ENCODE measurements around the gene SCARB1. TPM values are rescaled to one million over a fixed set of nuclear protein-coding genes. Genes with fewer than 3 reads are reported as not detected.

The SCARB1 gene
- total and polyA plus RNA-seq, 2 experiments from 2014 or later, result 31.0 to 62.5 TPM

- Mint-ChIP-seq H3K27me3 (ENCODE audit: insufficient read depth, low read depth, poor library complexity) (peaks cover 11% of the 10 kb centered on the region), H3K36me3 (ENCODE audit: low read depth) (peaks cover 13% of the 10 kb centered on the region), H3K4me3 (no peak overlapping the region), H3K27ac (no peak overlapping the region), H3K4me1 (peaks cover 22% of the 10 kb centered on the region), H3K9me3 (no peaks in the 10 kb centered on the region)
- TF ChIP-seq NANOG (IDR thresholded peaks at IDR 0.05; ENCODE audit: borderline replicate concordance) (no peak), CREB1 (CRISPR knock-in tag; IDR thresholded peaks at IDR 0.05; ENCODE audit: low read depth) (no peak), EZH2phosphoT487 (IDR thresholded peaks at IDR 0.05; ENCODE audit: unreplicated experiment) (no peak)
- TF ChIP-seq, protein P1, sequence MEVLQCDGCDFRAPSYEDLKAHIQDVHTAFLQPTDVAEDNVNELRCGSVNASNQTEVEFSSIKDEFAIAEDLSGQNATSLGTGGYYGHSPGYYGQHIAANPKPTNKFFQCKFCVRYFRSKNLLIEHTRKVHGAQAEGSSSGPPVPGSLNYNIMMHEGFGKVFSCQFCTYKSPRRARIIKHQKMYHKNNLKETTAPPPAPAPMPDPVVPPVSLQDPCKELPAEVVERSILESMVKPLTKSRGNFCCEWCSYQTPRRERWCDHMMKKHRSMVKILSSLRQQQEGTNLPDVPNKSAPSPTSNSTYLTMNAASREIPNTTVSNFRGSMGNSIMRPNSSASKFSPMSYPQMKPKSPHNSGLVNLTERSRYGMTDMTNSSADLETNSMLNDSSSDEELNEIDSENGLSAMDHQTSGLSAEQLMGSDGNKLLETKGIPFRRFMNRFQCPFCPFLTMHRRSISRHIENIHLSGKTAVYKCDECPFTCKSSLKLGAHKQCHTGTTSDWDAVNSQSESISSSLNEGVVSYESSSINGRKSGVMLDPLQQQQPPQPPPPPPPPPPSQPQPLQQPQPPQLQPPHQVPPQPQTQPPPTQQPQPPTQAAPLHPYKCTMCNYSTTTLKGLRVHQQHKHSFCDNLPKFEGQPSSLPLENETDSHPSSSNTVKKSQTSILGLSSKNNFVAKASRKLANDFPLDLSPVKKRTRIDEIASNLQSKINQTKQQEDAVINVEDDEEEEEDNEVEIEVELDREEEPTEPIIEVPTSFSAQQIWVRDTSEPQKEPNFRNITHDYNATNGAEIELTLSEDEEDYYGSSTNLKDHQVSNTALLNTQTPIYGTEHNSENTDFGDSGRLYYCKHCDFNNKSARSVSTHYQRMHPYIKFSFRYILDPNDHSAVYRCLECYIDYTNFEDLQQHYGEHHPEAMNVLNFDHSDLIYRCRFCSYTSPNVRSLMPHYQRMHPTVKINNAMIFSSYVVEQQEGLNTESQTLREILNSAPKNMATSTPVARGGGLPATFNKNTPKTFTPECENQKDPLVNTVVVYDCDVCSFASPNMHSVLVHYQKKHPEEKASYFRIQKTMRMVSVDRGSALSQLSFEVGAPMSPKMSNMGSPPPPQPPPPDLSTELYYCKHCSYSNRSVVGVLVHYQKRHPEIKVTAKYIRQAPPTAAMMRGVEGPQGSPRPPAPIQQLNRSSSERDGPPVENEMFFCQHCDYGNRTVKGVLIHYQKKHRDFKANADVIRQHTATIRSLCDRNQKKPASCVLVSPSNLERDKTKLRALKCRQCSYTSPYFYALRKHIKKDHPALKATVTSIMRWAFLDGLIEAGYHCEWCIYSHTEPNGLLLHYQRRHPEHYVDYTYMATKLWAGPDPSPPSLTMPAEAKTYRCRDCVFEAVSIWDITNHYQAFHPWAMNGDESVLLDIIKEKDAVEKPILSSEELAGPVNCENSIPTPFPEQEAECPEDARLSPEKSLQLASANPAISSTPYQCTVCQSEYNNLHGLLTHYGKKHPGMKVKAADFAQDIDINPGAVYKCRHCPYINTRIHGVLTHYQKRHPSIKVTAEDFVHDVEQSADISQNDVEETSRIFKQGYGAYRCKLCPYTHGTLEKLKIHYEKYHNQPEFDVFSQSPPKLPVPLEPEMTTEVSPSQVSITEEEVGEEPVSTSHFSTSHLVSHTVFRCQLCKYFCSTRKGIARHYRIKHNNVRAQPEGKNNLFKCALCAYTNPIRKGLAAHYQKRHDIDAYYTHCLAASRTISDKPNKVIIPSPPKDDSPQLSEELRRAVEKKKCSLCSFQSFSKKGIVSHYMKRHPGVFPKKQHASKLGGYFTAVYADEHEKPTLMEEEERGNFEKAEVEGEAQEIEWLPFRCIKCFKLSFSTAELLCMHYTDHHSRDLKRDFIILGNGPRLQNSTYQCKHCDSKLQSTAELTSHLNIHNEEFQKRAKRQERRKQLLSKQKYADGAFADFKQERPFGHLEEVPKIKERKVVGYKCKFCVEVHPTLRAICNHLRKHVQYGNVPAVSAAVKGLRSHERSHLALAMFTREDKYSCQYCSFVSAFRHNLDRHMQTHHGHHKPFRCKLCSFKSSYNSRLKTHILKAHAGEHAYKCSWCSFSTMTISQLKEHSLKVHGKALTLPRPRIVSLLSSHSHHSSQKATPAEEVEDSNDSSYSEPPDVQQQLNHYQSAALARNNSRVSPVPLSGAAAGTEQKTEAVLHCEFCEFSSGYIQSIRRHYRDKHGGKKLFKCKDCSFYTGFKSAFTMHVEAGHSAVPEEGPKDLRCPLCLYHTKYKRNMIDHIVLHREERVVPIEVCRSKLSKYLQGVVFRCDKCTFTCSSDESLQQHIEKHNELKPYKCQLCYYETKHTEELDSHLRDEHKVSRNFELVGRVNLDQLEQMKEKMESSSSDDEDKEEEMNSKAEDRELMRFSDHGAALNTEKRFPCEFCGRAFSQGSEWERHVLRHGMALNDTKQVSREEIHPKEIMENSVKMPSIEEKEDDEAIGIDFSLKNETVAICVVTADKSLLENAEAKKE (CRISPR knock-in tag; IDR thresholded peaks at IDR 0.05), result no peak
- no peaks in the 10 kb centered on the region for H3K27me3 ChIP-seq (ENCODE audit: insufficient read depth)
- no peak overlapping the region for H3K4me3 ChIP-seq
- no peaks in the 10 kb centered on the region; the same call in 1 of the 2 replicates for H4K20me1 ChIP-seq (replicated peaks; ENCODE audit: insufficient read depth)
- no peak overlapping the region for H3K4me2 ChIP-seq
- DNase-seq (ENCODE audit: low spot score) (peak; percentile 21), ATAC-seq (no peak)
- no peaks in the 10 kb centered on the region for H3F3A ChIP-seq (replicated peaks; ENCODE audit: low read depth)
- H3K9me2 ChIP-seq (ENCODE audit: insufficient read depth), result no peaks in the 10 kb centered on the region
- no peak overlapping the region for H2AFZ ChIP-seq
- H3K27ac ChIP-seq (ENCODE audit: low read depth), result no peak overlapping the region
- 0 out of 2 replicates have a peak, but pooled peaks cover 7% of the 10 kb centered on the region for H3K36me3 ChIP-seq (ENCODE audit: insufficient read depth)
- no peaks in the 10 kb centered on the region for H3K4me1 ChIP-seq (ENCODE audit: insufficient read depth)
- H3K79me2 ChIP-seq (replicated peaks; ENCODE audit: insufficient read depth), result no peaks in the 10 kb centered on the region
Measured at GRCh38 chr12:124782132-124782531, 81.5 kb downstream of the SCARB1 start.

All from GM23338 (cell line).